ENCODE results near the gene CPO.

The CPO gene

GRCh38 chr2:206993964-206994363 is 54.6 kb downstream of the CPO start:
- no peak for DNase-seq (ENCODE audit: low read depth)
- H3K4me3 ChIP-seq (ENCODE audit: control insufficient read depth, low read depth, low read length), result no peak overlapping the region
- TF ChIP-seq CTCF (conservative IDR thresholded peaks at IDR 0.05; ENCODE audit: control insufficient read depth, insufficient read depth, low read depth, low read length), result no peak

DNA sequence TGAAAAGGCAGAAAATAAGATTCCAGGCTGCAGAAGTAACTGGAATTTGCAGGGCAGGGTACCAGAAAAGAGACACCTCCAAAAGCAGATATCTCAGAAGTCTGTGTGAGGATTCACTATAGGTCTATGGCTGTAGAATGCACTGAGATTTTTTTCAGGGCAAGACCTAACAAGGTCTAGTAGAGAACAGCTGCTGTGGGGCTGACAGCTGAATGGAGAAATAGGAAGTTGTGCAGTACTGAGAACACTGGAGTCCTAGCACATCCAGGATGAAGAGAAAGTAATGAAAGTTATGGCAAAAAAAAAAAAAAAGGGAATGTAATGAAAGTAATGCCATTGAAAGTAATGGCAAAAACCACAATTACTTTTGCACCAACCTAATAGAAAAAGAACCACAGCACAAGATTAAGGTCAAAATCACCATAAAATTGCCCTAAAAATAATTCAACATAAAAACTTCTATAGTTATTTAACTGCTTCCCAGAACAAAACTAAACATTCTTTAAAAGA is 57.3 kb downstream of the CPO start:
- no peak for DNase-seq (ENCODE audit: low read depth)

DNA sequence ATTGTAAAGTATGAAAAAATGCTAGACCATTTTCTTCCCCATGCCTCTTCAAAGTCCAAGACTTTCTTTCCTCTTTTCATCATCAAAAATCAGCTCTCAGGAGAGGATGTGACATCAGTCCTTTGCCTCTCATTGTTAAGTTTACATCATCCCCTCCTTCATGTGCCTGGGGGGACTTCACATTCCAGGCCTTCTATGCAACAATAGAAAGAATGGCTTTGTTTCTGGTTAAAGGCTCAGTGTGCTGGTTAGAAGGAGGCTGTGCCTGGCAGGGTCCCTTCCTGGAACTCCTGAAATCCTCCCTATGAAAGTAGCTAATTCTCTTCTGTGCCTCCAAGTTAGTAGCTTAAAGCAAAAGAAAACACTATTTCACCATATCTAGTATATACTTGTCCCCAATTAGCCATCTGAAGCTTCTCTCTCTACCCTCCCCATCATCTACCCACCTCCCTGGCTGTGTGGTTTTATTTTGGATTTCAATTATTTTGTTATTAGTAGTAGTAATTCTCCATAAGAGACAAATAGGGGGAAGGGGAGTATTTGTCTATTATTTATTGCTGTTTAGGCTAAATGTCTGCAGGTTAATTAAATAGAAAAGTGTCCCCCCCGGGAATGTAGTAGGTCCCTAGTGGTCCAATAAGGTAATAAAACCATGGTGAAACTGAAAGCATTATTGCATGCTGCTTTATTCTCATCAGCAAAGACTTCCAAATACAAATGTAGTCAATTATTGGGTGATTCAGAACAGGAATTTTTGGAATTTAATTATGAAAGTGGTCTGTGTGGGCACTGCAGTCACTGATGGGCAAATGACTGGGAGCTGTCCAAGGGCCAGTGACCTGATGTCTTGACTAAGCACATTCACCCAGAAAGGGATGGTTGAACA is 69.0 kb downstream of the CPO start:
- no peak overlapping the region for H3K4me3 ChIP-seq (ENCODE audit: control insufficient read depth, low read depth, low read length)
- TF ChIP-seq CTCF (conservative IDR thresholded peaks at IDR 0.05; ENCODE audit: control insufficient read depth, insufficient read depth, low read depth, low read length), result peak; percentile 35
- peak; percentile 35 for DNase-seq (ENCODE audit: low read depth)

More for the DNA sequence above, 57.3 kb downstream of the CPO start:
- no peak overlapping the region for H3K4me3 ChIP-seq (ENCODE audit: control insufficient read depth, low read depth, low read length)
- no peak for TF ChIP-seq CTCF (conservative IDR thresholded peaks at IDR 0.05; ENCODE audit: control insufficient read depth, insufficient read depth, low read depth, low read length)

DNA sequence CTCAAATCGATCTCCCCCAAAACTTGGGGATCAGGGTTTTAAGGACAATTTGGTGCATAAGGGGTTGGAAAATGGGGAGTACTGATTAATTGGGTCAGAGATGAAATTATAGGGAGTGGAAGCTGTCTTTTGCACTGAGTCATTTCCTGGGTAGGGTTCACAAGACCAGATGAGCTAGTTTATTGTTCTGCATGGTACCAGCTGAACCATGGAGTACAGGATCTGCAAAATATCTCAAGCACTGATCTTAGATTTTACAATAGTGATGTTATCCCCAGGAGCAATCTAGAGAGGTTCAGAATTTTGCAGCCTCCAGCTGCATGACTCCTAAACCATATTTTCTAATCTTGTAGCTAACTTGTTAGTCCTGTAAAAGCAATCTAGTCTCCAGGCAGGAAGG is 73.1 kb downstream of the CPO start:
- peak; percentile 56 for DNase-seq (ENCODE audit: low read depth)
- no peak overlapping the region for H3K4me3 ChIP-seq (ENCODE audit: control insufficient read depth, low read depth, low read length)
- no peak for TF ChIP-seq CTCF (conservative IDR thresholded peaks at IDR 0.05; ENCODE audit: control insufficient read depth, insufficient read depth, low read depth, low read length)

- no peak for DNase-seq (ENCODE audit: low read depth)
Measured at GRCh38 chr2:207014424-207014823, 75.1 kb downstream of the CPO start.

GRCh38 chr2:207015901-207016300 is 76.6 kb downstream of the CPO start:
- DNase-seq (ENCODE audit: low read depth), result no peak
- no peak overlapping the region for H3K4me3 ChIP-seq (ENCODE audit: control insufficient read depth, low read depth, low read length)

More at GRCh38 chr2:207014424-207014823, 75.1 kb downstream of the CPO start:
- TF ChIP-seq CTCF (conservative IDR thresholded peaks at IDR 0.05; ENCODE audit: control insufficient read depth, insufficient read depth, low read depth, low read length), result no peak
- H3K4me3 ChIP-seq (ENCODE audit: control insufficient read depth, low read depth, low read length), result no peak overlapping the region

More at GRCh38 chr2:207015901-207016300, 76.6 kb downstream of the CPO start:
- no peak for TF ChIP-seq CTCF (conservative IDR thresholded peaks at IDR 0.05; ENCODE audit: control insufficient read depth, insufficient read depth, low read depth, low read length)

Data from fibroblast of mammary gland (primary cell).